Liver (tissue), 9 donors: Measurements from ENCODE around the gene PRPF6. TPM values are rescaled to one million over a fixed set of nuclear protein-coding genes. Genes with fewer than 3 reads are reported as not detected.
A peak's percentile ranks its signal among the peaks of the same experiment; 100 is the strongest.
"Not testable (repeated sequence)": the region's sequence is repeated elsewhere in the genome, so short reads cannot be mapped to it uniquely, and the experiment has no call there.

Experiments used
- DNase-seq: peaks from one replicate; pipeline ENCODE4 v3.0.0-alpha.2; 2017; ENCODE audit warnings: low spot score
- H3K27ac ChIP-seq, 2 donors: one replicate each; pipeline ENCODE4 v1.7.0; 2013; ENCODE audit warnings: inconsistent platforms in 2 of 2, low read length in 2 of 2, control low read depth in 1 of 2, low read depth in 1 of 2, mild to moderate bottlenecking in 1 of 2
- H3K27me3 ChIP-seq, 4 donors: one replicate each; pipeline versions ENCODE4 v1.6.1 to v1.7.0; 2013; ENCODE audit warnings: low read length in 3 of 4, inconsistent platforms in 1 of 4, mild to moderate bottlenecking in 1 of 4, moderate library complexity in 1 of 4; ENCODE audit not compliant: control insufficient read depth in 4 of 4, insufficient read depth in 4 of 4
- H3K36me3 ChIP-seq, 4 donors: one replicate each; pipeline versions ENCODE4 v1.6.1 to v1.7.0; 2013; ENCODE audit warnings: low read length in 3 of 4, mild to moderate bottlenecking in 3 of 4, low read depth in 1 of 4, moderate library complexity in 1 of 4; ENCODE audit not compliant: control insufficient read depth in 4 of 4, insufficient read depth in 3 of 4
- H3K4me1 ChIP-seq, 4 donors: one replicate each; pipeline versions ENCODE4 v1.6.1 to v1.7.0; 2013; ENCODE audit warnings: low read length in 3 of 4, mild to moderate bottlenecking in 3 of 4, moderate library complexity in 1 of 4; ENCODE audit not compliant: control insufficient read depth in 4 of 4, insufficient read depth in 4 of 4
- H3K4me3 ChIP-seq, 3 donors: one replicate each; pipeline versions ENCODE4 v1.6.1 to v1.7.0; 2013; ENCODE audit warnings: low read length in 3 of 3, control low read depth in 1 of 3, low read depth in 1 of 3, mild to moderate bottlenecking in 1 of 3
- H3K9ac ChIP-seq, 2 donors: one replicate each; pipeline ENCODE4 v1.7.0; 2013; ENCODE audit warnings: low read length in 2 of 2, mild to moderate bottlenecking in 2 of 2, moderate library complexity in 2 of 2, control low read depth in 1 of 2, low read depth in 1 of 2
- H3K9me3 ChIP-seq, 4 donors: one replicate each; pipeline versions ENCODE4 v1.6.1 to v1.7.0; 2013; ENCODE audit warnings: low read length in 3 of 4; ENCODE audit not compliant: control insufficient read depth in 4 of 4
- ATF3 ChIP-seq: IDR thresholded peaks from 2 replicates; pipeline ENCODE4 v1.6.1; 2016; ENCODE audit warnings: antibody characterized with exemption
- FOXA1 ChIP-seq: IDR thresholded peaks from 2 replicates; pipeline ENCODE4 v1.6.1; 2016; ENCODE audit warnings: antibody characterized with exemption
- FOXA2 ChIP-seq: IDR thresholded peaks from 2 replicates; pipeline ENCODE4 v1.6.1; 2016; ENCODE audit warnings: antibody characterized with exemption
- HNF4A ChIP-seq, 2 donors: conservative IDR thresholded peaks; 2 replicates each; pipeline ENCODE4 v1.6.1; 2016; ENCODE audit warnings: antibody characterized with exemption in 2 of 2, mild to moderate bottlenecking in 2 of 2
- HNF4G ChIP-seq: IDR thresholded peaks from 2 replicates; pipeline ENCODE4 v1.6.1; 2016; ENCODE audit warnings: antibody characterized with exemption
- JUND ChIP-seq, 2 donors: IDR thresholded peaks; 2 replicates each; pipeline ENCODE4 v1.6.1; 2016; ENCODE audit warnings: antibody characterized with exemption in 2 of 2
- MAX ChIP-seq: IDR thresholded peaks from 2 replicates; pipeline ENCODE4 v1.6.1; 2016; ENCODE audit warnings: antibody characterized with exemption
- NR2F2 ChIP-seq: IDR thresholded peaks from 2 replicates; pipeline ENCODE4 v1.6.1; 2016; ENCODE audit warnings: antibody characterized with exemption
- RAD21 ChIP-seq, 2 donors: IDR thresholded peaks; 2 replicates each; pipeline ENCODE4 v1.6.1; 2016; ENCODE audit warnings: antibody characterized with exemption in 2 of 2, mild to moderate bottlenecking in 2 of 2
- SP1 ChIP-seq: IDR thresholded peaks from 2 replicates; pipeline ENCODE4 v1.6.1; 2018; ENCODE audit warnings: antibody characterized with exemption, mild to moderate bottlenecking
- TAF1 ChIP-seq: conservative IDR thresholded peaks from 2 replicates; pipeline ENCODE4 v1.6.1; 2016; ENCODE audit warnings: antibody characterized with exemption, mild to moderate bottlenecking
- ZBTB33 ChIP-seq: IDR thresholded peaks from 2 replicates; pipeline ENCODE4 v1.6.1; 2016; ENCODE audit warnings: antibody characterized with exemption
- WGBS: extraction: QIAGEN DNeasy Blood & Tissue Kit; methylation state at CpG from one replicate; pipeline ENCODE4 v1.1.7; 2013; 5-methylcytosine and 5-hydroxymethylcytosine counted together
- polyA plus RNA-seq, 2 donors: library from polyadenylated mRNA; stranded (reverse) in 1 of 2; unstranded in 1 of 2; fragments of 200-250 nt in 1 of 2; fragments of >200 nt in 1 of 2; fragmentation: Nextera tagmentation in 1 of 2; extraction: Ambion mirVana in 1 of 2; gene quantifications; one replicate each; pipeline versions ENCODE4 v1.2.1 to v1.2.3, GENCODE V29; 2013 to 2015
- total RNA-seq, 2 donors: library from RNA; depleted of rRNA; stranded (reverse); fragments of >200 nt; gene quantifications; one replicate each; pipeline ENCODE4 v1.2.3, GENCODE V29; 2014
- TF ChIP-seq, protein P1 (sequence below): IDR thresholded peaks from 2 replicates; pipeline ENCODE4 v1.6.1; 2016; ENCODE audit warnings: antibody characterized with exemption, mild to moderate bottlenecking
- donor health status: healthy.
- donor health status: healthy.
- donor health status: healthy.
- donor health status: healthy.
- donor health status: healthy.

PRPF6 gene
- total and polyA plus RNA-seq, 4 donors, result 16.3 to 24.9 (median 23.1) TPM

GRCh38 chr20:63970714-63971431, 10.1 kb upstream of the PRPF6 start:
- Histone ChIP-seq H3K9me3 (no peaks in the 10 kb centered on the region), H3K36me3 (peaks cover 5 to 18% (median 8%) of the 10 kb centered on the region in 4 donors), H3K4me1 (peaks cover 18 to 48% (median 38%) of the 10 kb centered on the region in 4 donors), H3K9ac (no peak overlapping the region), H3K4me3 (no peak overlapping the region), H3K27me3 (no peaks in the 10 kb centered on the region), H3K27ac (no peak overlapping the region)
- 92% methylated on average over 5 of the region's 5 CpGs for WGBS
- TF ChIP-seq FOXA2 (no peak), MAX (peak; percentile 13), HNF4G (no peak)
- DNase-seq, result no peak

- peak overlapping the region in 1 of 2 donors; percentile 40 for H3K27ac ChIP-seq
- peaks cover 18 to 50% (median 38%) of the 10 kb centered on the region in 4 donors for H3K4me1 ChIP-seq
Observed at GRCh38 chr20:63971960-63972311, 9.0 kb upstream of the PRPF6 start.

GRCh38 chr20:63972312-63973159, 8.4 kb upstream of the PRPF6 start:
- TF ChIP-seq HNF4G (no peak), FOXA1 (no peak), TAF1 (no peak), SP1 (peak; percentile 8), FOXA2 (no peak), NR2F2 (peak; percentile 93), MAX (no peak)

More at GRCh38 chr20:63971960-63972311, 9.0 kb upstream of the PRPF6 start:
- H3K9me3 ChIP-seq, H3K27me3 ChIP-seq, DNase-seq, H3K36me3 ChIP-seq, H3K4me3 ChIP-seq, H3K9ac ChIP-seq: not testable (repeated sequence)
- WGBS, result 87% methylated on average over 10 of the region's 10 CpGs

GRCh38 chr20:63973160-63973479, 7.8 kb upstream of the PRPF6 start:
- no peak overlapping the region for H3K4me3 ChIP-seq
- H3K4me1 ChIP-seq, result peaks cover 18 to 56% (median 40%) of the 10 kb centered on the region in 4 donors
- DNase-seq, result no peak
- no peak for TF ChIP-seq MAX
- TF ChIP-seq NR2F2, result no peak
- no peak for TF ChIP-seq HNF4G
- TF ChIP-seq ZBTB33, result no peak
- no peak for TF ChIP-seq RAD21 (IDR thresholded peaks at IDR 0.05)
- no peak for TF ChIP-seq HNF4A (conservative IDR thresholded peaks at IDR 0.05)
- no peak for TF ChIP-seq ATF3
- TF ChIP-seq JUND (IDR thresholded peaks at IDR 0.05), result no peak
- TF ChIP-seq, protein P1, sequence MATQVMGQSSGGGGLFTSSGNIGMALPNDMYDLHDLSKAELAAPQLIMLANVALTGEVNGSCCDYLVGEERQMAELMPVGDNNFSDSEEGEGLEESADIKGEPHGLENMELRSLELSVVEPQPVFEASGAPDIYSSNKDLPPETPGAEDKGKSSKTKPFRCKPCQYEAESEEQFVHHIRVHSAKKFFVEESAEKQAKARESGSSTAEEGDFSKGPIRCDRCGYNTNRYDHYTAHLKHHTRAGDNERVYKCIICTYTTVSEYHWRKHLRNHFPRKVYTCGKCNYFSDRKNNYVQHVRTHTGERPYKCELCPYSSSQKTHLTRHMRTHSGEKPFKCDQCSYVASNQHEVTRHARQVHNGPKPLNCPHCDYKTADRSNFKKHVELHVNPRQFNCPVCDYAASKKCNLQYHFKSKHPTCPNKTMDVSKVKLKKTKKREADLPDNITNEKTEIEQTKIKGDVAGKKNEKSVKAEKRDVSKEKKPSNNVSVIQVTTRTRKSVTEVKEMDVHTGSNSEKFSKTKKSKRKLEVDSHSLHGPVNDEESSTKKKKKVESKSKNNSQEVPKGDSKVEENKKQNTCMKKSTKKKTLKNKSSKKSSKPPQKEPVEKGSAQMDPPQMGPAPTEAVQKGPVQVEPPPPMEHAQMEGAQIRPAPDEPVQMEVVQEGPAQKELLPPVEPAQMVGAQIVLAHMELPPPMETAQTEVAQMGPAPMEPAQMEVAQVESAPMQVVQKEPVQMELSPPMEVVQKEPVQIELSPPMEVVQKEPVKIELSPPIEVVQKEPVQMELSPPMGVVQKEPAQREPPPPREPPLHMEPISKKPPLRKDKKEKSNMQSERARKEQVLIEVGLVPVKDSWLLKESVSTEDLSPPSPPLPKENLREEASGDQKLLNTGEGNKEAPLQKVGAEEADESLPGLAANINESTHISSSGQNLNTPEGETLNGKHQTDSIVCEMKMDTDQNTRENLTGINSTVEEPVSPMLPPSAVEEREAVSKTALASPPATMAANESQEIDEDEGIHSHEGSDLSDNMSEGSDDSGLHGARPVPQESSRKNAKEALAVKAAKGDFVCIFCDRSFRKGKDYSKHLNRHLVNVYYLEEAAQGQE, result no peak
- H3K9me3 ChIP-seq, result no peaks in the 10 kb centered on the region
- H3K36me3 ChIP-seq, result no peaks in the 10 kb centered on the region
- 90% methylated on average over 3 of the region's 3 CpGs for WGBS
- H3K9ac ChIP-seq, result no peak overlapping the region
- peak overlapping the region; percentile 65 to 66 for H3K27ac ChIP-seq
- no peaks in the 10 kb centered on the region for H3K27me3 ChIP-seq

More at GRCh38 chr20:63972312-63973159, 8.4 kb upstream of the PRPF6 start:
- Histone ChIP-seq H3K4me1 (peaks cover 18 to 52% (median 40%) of the 10 kb centered on the region in 4 donors), H3K4me3 (no peak overlapping the region), H3K27me3 (no peaks in the 10 kb centered on the region), H3K9me3 (no peaks in the 10 kb centered on the region), H3K36me3 (peaks cover 0 to 3% (median 0%) of the 10 kb centered on the region in 4 donors), H3K9ac (no peak overlapping the region), H3K27ac (peak overlapping the region; percentile 40 to 65)
- 65% methylated on average over 18 of the region's 18 CpGs for WGBS
- no peak for DNase-seq
